Measurements from ENCODE around the gene TMEM243.

TMEM243 gene

DNA sequence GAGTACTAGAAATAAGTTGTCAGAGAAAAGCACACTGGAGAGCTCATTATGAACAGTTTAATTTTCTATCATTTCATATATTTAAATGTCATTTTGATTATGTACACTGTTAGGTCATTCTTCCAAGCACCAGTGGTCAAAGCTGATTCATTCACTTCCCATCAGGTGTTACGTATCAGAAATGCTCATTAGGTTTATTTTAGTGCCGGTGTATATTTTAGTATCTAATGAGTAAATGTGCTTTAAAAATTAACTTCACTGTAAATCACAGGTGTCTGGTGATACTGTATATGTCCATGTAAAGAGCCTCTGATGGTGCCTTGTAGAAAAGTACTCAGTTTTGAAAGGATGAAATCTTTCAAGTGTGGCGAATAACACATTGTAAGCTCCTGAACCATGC lies 63.7 kb downstream of the TMEM243 start:
- no peak for DNase-seq (ENCODE audit: low read depth)

DNA sequence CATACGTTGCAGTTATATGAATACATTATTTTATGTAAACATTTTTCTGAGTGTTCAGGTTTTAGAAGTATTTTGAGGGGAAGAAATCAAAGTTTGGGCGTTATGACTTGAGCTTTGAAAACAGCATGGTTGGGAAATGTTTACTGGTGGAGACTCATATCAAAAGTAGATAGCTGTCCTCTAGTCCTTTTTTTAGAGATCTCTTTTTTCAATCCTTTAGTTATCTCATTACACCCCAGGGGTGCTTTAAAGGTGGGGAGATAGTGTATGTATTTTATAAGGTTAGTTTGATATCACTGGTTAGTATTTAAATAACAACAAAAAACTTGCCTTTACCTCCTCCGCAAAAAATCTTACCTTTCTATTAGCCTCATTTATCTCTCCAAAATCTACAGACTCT lies 65.0 kb downstream of the TMEM243 start:
- DNase-seq (ENCODE audit: low read depth), result no peak

DNA sequence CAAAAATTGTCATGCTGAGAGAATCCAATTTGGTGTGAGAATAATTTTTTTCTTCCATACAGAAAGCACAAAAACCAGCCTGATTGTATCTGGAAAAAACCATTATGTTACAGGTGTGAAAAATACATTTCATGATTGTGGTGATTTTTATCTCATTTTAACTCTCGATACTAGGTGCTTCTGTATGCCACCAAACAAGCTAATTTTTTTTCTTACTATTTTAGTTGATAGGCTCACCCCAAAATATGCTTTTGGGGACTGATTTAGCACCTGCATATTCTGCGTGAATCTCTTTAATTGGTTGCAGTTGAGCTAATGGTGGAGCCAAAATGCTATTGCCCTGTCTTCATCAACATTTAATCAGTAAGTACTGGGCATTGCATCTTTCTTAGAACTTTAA lies 65.4 kb downstream of the TMEM243 start:
- no peak for DNase-seq (ENCODE audit: low read depth)

DNA sequence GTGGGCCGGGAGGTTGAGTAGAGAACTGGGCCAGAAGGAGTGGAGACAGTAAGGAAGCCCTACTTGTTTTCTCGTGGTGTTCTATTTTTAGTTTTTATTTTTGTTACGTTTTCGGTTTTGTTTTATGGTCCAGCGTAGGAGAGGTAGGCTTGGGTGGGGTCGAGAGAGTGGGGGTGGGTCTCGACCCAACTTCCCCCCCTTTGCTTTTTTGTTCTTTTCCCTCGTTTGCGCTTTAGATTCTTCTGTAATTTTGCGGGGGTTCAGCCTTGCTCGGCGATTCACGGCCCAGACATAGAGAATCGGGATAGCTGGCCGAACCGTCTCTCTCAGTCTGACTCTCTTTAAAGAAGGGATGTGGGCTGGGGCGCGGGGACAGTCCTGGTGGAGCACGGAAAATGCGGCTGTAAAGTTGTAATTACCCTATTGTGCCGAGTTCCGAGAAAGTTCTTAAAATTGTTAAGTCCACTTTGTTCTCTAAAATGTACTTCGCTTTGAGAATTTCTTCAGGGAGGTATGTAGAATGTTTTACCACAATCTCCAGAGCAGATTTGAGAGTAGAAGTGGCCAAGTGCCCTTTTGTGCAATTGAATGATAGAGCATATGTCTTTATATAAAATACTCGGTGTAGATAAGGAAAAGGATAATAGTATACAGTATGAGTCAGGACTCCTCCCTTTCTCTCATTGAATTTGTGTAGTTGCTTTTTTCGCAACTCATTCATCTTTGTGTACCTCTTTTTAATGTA lies 66.5 kb downstream of the TMEM243 start:
- peak; percentile 4 for DNase-seq (ENCODE audit: low read depth)

DNA sequence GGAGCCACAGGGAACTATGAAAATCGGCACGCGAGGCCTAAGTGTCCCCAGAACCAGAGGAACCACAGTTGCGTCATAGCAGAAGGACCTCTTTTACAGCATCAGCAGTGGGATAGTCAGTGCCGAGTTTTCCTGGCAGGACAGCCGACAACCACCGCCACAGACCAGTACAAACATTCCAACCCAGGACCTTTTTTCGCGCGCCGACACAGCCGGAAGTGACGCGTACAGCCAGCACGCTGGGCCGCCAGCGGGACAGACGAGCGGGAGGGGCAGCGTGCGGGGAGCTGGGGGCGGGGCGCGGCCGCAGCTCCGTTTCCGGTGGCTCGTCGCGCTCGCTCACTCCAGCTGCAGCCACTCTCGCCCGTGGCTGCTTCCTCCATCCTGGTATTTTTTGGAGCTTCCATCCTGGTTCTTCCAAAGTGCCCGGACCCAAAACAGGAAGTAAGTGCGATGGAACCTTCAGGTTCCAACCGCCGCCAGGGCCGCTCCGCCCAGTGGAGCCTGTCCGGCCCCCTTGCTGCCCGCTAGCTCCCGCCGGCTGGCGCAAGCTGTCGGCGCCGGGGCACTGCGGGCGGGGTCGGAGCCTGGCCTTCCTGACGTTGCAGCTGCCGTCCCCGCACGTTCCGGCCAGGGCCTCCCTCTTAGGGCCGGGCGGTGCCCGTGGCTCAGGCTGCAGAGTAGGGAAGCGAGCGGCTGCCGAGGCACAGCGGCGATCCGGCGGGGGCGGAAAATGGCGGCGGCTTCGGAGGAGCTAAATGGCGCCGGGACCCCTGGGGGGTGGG lies 67.2 kb downstream of the TMEM243 start, which contains the start of gene DMTF1:
DMTF1 (plus strand) TSS at position 342 of the 785 bp plus-strand sequence. CDS start 12,489 bp downstream, outside the sequence.
- peak; percentile 78 for DNase-seq (ENCODE audit: low read depth)

DNA sequence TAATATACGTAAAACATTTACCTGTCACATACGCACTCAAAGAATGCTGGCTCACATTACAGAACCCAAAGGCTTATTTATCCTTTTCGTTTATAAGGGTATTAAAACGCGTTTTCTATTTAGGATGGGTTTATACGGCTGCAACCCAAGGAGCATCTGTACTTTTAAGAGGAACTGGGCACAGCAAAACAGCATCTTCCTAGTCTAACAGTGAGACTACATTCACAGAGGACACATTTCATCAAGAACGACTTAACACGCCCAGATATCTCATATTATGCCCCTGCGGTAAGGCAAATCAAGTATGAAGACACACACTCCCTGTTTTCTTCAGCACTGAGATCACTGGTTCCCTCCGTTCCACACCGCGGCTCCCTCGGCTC lies 67.8 kb downstream of the TMEM243 start:
- DNase-seq (ENCODE audit: low read depth), result no peak

DNA sequence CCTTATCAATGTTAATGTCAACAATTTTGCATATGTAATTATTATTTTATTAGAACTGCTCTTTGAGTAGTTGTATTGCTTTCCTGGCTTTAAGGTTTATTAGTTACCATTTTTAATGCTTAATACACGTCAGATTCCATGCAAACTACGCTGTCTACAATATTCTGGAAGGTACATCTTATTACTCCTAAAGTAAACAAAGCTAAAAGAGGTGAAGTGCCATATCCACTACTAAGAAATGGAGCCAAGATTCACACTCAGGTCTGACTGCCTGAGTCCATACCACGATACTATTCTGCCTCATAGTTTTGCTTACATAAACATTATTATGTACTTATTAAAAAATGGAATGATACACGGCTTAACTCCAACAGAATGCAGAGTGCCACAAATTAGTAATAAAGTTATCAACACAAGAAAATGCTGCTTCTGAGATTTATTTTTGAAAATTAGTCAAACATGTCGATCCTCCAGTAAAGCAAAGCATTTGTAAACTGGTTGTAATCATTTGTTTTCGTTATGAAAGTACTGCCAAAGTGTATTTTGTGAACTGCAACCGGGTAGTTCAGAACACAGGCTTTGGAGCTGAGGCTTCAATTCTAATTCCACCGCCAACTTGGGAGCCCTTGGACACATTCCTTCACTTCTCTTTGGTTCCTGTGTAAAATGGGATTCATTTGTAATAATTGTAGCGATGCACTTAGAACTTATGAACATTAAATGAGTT lies 68.4 kb downstream of the TMEM243 start:
- no peak for DNase-seq (ENCODE audit: low read depth)

DNA sequence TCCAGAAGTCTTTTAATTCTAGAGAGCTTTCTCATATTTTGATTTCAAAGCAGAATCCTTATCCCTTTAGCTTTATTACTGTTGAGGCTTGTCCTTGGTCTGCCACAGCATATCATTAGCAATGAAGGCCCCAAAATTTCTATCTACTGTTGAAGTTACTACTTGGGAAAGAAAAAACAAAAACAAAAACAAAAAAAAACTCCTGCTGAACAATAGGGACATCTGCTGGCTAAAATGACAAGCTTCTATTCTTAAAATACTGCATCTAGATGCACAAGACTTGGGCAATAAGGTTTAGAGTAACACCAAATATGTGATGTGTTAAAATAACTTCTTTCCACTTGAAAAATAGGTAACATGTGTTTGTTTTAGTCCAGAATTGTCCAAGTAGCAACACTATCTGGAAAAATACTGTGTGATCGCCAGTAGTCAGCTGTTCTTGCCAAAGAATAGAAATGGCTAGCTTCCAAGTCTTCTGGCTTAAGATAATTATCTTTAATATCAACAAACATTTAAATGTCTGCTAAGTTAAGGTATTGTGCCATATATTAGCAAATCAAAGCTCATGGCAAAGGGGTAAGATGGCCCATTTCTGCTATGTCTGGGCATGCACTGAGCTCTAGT lies 71.1 kb downstream of the TMEM243 start:
- no peak for DNase-seq (ENCODE audit: low read depth)

DNA sequence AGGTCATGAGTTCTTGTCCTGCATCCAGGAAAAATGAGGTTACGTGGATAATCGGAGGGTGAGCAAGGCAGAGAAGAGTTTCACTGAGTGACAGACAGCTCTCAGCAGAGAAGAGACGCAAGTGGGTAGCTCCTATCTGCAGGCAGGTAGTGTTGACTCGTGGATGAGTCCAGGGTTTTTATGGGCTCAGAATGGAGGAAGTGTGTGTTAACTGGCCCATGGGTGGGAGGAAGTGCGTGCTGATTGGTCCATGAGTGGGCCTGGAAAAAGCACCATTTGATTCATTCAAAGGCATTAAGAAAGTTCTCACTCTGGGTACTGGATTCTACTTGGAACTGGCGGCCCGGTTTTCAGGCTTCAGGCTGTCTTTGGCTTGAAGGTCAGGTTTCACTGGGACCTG lies 72.0 kb downstream of the TMEM243 start:
- DNase-seq (ENCODE audit: low read depth), result no peak

DNA sequence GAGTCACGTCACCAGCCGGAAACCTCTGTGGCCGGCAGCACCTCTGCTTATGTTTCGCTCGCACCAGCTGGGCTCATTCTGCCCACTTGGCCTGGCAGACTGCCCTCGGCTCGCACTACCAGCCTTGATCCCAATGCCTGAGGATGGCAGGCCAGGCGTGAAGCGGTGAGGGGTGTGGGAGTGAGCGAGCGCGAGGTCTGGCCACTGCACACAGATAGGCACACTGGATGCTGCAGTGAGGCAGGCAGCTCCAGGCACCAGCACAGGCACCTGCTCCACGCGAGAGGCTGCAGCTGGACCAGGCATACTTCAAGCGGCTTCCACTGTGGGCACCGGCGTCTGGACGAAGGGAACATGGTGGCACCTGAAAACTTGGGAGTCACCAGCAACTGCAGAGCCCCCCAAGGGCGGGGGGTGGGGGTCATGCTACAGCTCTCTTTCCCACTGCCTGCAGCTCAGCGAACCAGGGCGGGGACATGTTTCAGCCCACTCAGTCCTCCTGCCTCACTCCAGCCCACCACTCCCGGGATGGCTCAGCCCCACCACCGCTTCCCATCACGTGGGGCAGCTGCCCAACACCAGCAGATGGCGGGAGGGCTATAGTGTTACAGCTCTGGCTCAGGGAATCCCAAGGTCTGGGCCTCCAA lies 72.7 kb downstream of the TMEM243 start:
- DNase-seq (ENCODE audit: low read depth), result no peak

Data from stimulated activated CD4-positive, alpha-beta T cell treated with anti-CD3 and anti-CD28 coated beads, Interleukin-2, amount 100 ng/mL, for 4 hours (primary cell).